H9 (cell line): ENCODE measurements around the gene LCE1C. TPM values are rescaled to one million over a fixed set of nuclear protein-coding genes. Genes with fewer than 3 reads are reported as not detected.

Source experiments
- DNase-seq: peaks from one replicate; pipeline ENCODE4 v3.0.0-alpha.2; 2017
- H2AFZ ChIP-seq: one replicate; pipeline ENCODE4 v1.6.1; 2013; ENCODE audit warnings: mild to moderate bottlenecking, low read length, control low read depth, moderate library complexity
- H2AK5ac ChIP-seq: 2 replicates; pipeline ENCODE4 v1.6.1; 2013; ENCODE audit warnings: low read length, control low read depth, mixed read lengths; ENCODE audit not compliant: insufficient read length
- H2BK120ac ChIP-seq: one replicate; pipeline ENCODE4 v1.6.1; 2013; ENCODE audit warnings: low read depth, mild to moderate bottlenecking, low read length, control low read depth, inconsistent platforms; ENCODE audit not compliant: poor library complexity, severe bottlenecking
- H2BK12ac ChIP-seq: 2 replicates; pipeline ENCODE4 v1.6.1; 2013; ENCODE audit warnings: low read length, control low read depth, mixed read lengths, low read depth; ENCODE audit not compliant: insufficient read length
- H2BK15ac ChIP-seq: 2 replicates; pipeline ENCODE4 v1.6.1; 2013; ENCODE audit warnings: low read depth, low read length, control low read depth
- H2BK20ac ChIP-seq: one replicate; pipeline ENCODE4 v1.6.1; 2013; ENCODE audit warnings: low read depth, mild to moderate bottlenecking, low read length, control low read depth, inconsistent platforms; ENCODE audit not compliant: poor library complexity, severe bottlenecking
- H2BK5ac ChIP-seq: 2 replicates; pipeline ENCODE4 v1.6.1; 2013; ENCODE audit warnings: low read length, control low read depth, mixed read lengths; ENCODE audit not compliant: insufficient read length
- H3K14ac ChIP-seq: 2 replicates; pipeline ENCODE4 v1.6.1; 2013; ENCODE audit warnings: low read length, control low read depth; ENCODE audit not compliant: insufficient read depth
- H3K18ac ChIP-seq: 2 replicates; pipeline ENCODE4 v1.6.1; 2013; ENCODE audit warnings: low read depth, mild to moderate bottlenecking, mixed read lengths, low read length, control low read depth; ENCODE audit not compliant: insufficient read length
- H3K23ac ChIP-seq: 2 replicates; pipeline ENCODE4 v1.6.1; 2013; ENCODE audit warnings: low read length, control low read depth, mixed read lengths, low read depth; ENCODE audit not compliant: insufficient read length
- H3K23me2 ChIP-seq: 2 replicates; pipeline ENCODE4 v1.6.1; 2013; ENCODE audit warnings: low read depth, mild to moderate bottlenecking, mixed read lengths, low read length, control low read depth; ENCODE audit not compliant: insufficient read length, poor library complexity, severe bottlenecking
- H3K27ac ChIP-seq: 2 replicates; pipeline ENCODE4 v1.5.1; 2013; ENCODE audit warnings: low read length, control low read depth, mixed read lengths, low read depth; ENCODE audit not compliant: insufficient read length
- H3K27me3 ChIP-seq: 2 replicates; pipeline ENCODE4 v1.6.1; 2013; ENCODE audit warnings: low read length, control low read depth, inconsistent platforms; ENCODE audit not compliant: insufficient read depth
- H3K4ac ChIP-seq: 2 replicates; pipeline ENCODE4 v1.6.1; 2013; ENCODE audit warnings: low read depth, mild to moderate bottlenecking, control low read depth, inconsistent platforms, low read length, moderate library complexity
- H3K4me1 ChIP-seq: 2 replicates; pipeline ENCODE4 v1.6.1; 2013; ENCODE audit warnings: low read length, control low read depth, inconsistent platforms; ENCODE audit not compliant: insufficient read depth
- H3K4me2 ChIP-seq: 2 replicates; pipeline ENCODE4 v1.6.1; 2013; ENCODE audit warnings: low read length, control low read depth, mixed read lengths; ENCODE audit not compliant: insufficient read length, insufficient read depth
- H3K56ac ChIP-seq: 2 replicates; pipeline ENCODE4 v1.6.1; 2013; ENCODE audit warnings: low read depth, mild to moderate bottlenecking, mixed read lengths, low read length, control low read depth; ENCODE audit not compliant: insufficient read length
- H3K79me1 ChIP-seq: 2 replicates; pipeline ENCODE4 v1.6.1; 2013; ENCODE audit warnings: low read depth, mild to moderate bottlenecking, moderate library complexity, low read length, control low read depth, inconsistent platforms; ENCODE audit not compliant: insufficient read depth, poor library complexity, severe bottlenecking
- H3K79me2 ChIP-seq: 2 replicates; pipeline ENCODE4 v1.6.1; 2013; ENCODE audit warnings: low read length, control low read depth, inconsistent platforms; ENCODE audit not compliant: insufficient read depth
- H3K9ac ChIP-seq: 2 replicates; pipeline ENCODE4 v1.6.1; 2013; ENCODE audit warnings: low read length, control low read depth, mixed read lengths; ENCODE audit not compliant: insufficient read length; ENCODE audit errors: extremely low read depth
- H3K9me3 ChIP-seq: one replicate; pipeline ENCODE4 v1.6.1; 2013; ENCODE audit warnings: low read depth, low read length, inconsistent platforms; ENCODE audit not compliant: control insufficient read depth
- H3T11ph ChIP-seq: one replicate; pipeline ENCODE4 v1.6.1; 2013; ENCODE audit warnings: mild to moderate bottlenecking, low read length, control low read depth, inconsistent platforms
- H4K20me1 ChIP-seq: one replicate; pipeline ENCODE4 v1.6.1; 2013; ENCODE audit not compliant: control insufficient read depth, insufficient read length, insufficient read depth
- H4K5ac ChIP-seq: 2 replicates; pipeline ENCODE4 v1.6.1; 2013; ENCODE audit warnings: low read depth, mild to moderate bottlenecking, mixed read lengths, low read length, control low read depth; ENCODE audit not compliant: insufficient read length
- H4K8ac ChIP-seq: replicated peaks from 2 replicates; pipeline ENCODE4 v1.6.1; 2013; ENCODE audit warnings: low read length, control low read depth, mixed read lengths, low read depth; ENCODE audit not compliant: insufficient read length
- H4K91ac ChIP-seq: 2 replicates; pipeline ENCODE4 v1.6.1; 2013; ENCODE audit warnings: low read depth, mild to moderate bottlenecking, moderate library complexity, mixed read lengths, low read length, control low read depth; ENCODE audit not compliant: insufficient read length
- H3K27ac Mint-ChIP-seq, 3 experiments: 2 replicates in 2 of 3; 3 replicates in 1 of 3; pipeline ENCODE4 v1.8.0; 2020 to 2021; ENCODE audit warnings: mixed read lengths in 3 of 3, mild to moderate bottlenecking in 1 of 3, moderate library complexity in 1 of 3
- H3K27me3 Mint-ChIP-seq: 2 replicates; pipeline ENCODE4 v1.8.0; 2021; ENCODE audit warnings: low read depth, mild to moderate bottlenecking, moderate library complexity, mixed read lengths
- H3K36me3 Mint-ChIP-seq, 3 experiments: 2 replicates in 2 of 3; 3 replicates in 1 of 3; pipeline ENCODE4 v1.8.0; 2020 to 2021; ENCODE audit warnings: low read depth in 3 of 3, mixed read lengths in 3 of 3; ENCODE audit not compliant: insufficient read depth in 1 of 3
- H3K4me1 Mint-ChIP-seq, 2 experiments: 2 replicates each; pipeline ENCODE4 v1.8.0; 2020; ENCODE audit warnings: mixed read lengths in 2 of 2
- H3K4me3 Mint-ChIP-seq, 2 experiments: 2 replicates in 1 of 2; 3 replicates in 1 of 2; pipeline ENCODE4 v1.8.0; 2020 to 2021; ENCODE audit warnings: mild to moderate bottlenecking in 2 of 2, mixed read lengths in 2 of 2, moderate library complexity in 1 of 2
- H3K9me3 Mint-ChIP-seq, 2 experiments: 2 replicates in 1 of 2; 3 replicates in 1 of 2; pipeline ENCODE4 v1.8.0; 2020; ENCODE audit warnings: mild to moderate bottlenecking in 2 of 2, mixed read lengths in 2 of 2, moderate library complexity in 1 of 2
- CTCF ChIP-seq: fragments of 200-600 bp; sonication (generic); conservative IDR thresholded peaks from 3 replicates; pipeline ENCODE4 v1.8.0; 2021; ENCODE audit warnings: antibody characterized with exemption, mild to moderate bottlenecking
- WGBS: extraction: QIAGEN DNeasy Blood & Tissue Kit; methylation state at CpG from one replicate; pipeline ENCODE4 v1.1.7; 2013; ENCODE audit warnings: missing lambda C conversion rate, low lambda C conversion rate, mixed read lengths; ENCODE audit not compliant: insufficient read length; ENCODE audit errors: extremely low coverage; 5-methylcytosine and 5-hydroxymethylcytosine counted together
- total RNA-seq: library from RNA; stranded (reverse); gene quantifications from 2 replicates; pipeline ENCODE4 v1.2.1, GENCODE V29; 2021

Gene LCE1C
- total RNA-seq, 1 experiment from 2014 or later: not detected

DNA sequence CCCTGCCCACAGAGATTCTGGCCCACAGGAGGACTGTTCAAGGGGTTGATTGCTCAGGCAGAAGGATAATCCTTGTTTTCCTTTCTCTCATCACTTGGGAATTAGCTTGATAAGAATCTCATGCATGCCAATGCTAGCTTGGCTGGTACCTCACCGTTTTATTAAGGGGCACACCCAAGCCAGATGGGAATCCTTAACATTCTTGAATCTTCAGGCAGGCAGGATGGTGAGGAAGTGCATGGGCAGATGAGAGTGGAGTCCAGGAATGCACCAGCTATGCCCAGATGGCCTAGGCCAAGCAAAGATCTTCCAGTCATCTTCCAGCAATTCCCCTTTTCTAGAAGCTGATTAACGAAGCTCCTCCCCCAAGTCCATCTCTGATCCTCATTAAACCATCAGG, 49.2 kb upstream of the LCE1C start:
- Histone ChIP-seq H3K56ac (no peak overlapping the region), H3K4ac (no peak overlapping the region), H3K9ac (no peak overlapping the region), H4K91ac (no peak overlapping the region), H3K9me3 (peaks cover 78% of the 10 kb centered on the region), H3T11ph (no peak overlapping the region), H2AK5ac (no peak overlapping the region), H2BK5ac (no peak overlapping the region), H3K79me1 (no peaks in the 10 kb centered on the region), H3K27me3 (no peaks in the 10 kb centered on the region), H3K23ac (no peak overlapping the region), H4K8ac (no peak overlapping the region), H3K14ac (no peak overlapping the region), H2BK12ac (no peak overlapping the region), H2BK120ac (no peak overlapping the region), H2AFZ (no peak overlapping the region), H3K27ac (no peak overlapping the region), H3K79me2 (no peaks in the 10 kb centered on the region), H3K4me2 (no peak overlapping the region), H3K23me2 (no peaks in the 10 kb centered on the region), H3K4me1 (no peaks in the 10 kb centered on the region), H4K20me1 (no peaks in the 10 kb centered on the region), H2BK15ac (no peak overlapping the region), H2BK20ac (no peak overlapping the region), H3K18ac (no peak overlapping the region), H4K5ac (no peak overlapping the region)
- TF ChIP-seq CTCF: no peak
- Mint-ChIP-seq H3K9me3 (peaks cover 90 to 91% of the 10 kb centered on the region in 2 experiments), H3K27me3 (no peaks in the 10 kb centered on the region), H3K27ac (no peak overlapping the region), H3K4me3 (no peak overlapping the region), H3K36me3 (peaks cover 2 to 22% (median 6%) of the 10 kb centered on the region in 3 experiments; a peak in 5 of 7 replicates), H3K4me1 (no peaks in the 10 kb centered on the region)
- no CpG with 5 or more reads among the region's 2 CpGs for WGBS
- no peak for DNase-seq
